ENCODE measurements around the gene CAMTA1.

The CAMTA1 gene

GRCh38 chr1:7373251-7373650, 588.0 kb downstream of the CAMTA1 start:
- H4K20me1 ChIP-seq (ENCODE audit: insufficient read depth, low read length), result 0 out of 2 replicates have a peak, but pooled peaks cover 9% of the 10 kb centered on the region
- no peak overlapping the region for H3K27ac ChIP-seq (ENCODE audit: low read length)
- no peak for ATAC-seq (ENCODE audit: insufficient read depth, low read depth)
- H3K9me3 ChIP-seq (ENCODE audit: insufficient read depth, low read length, severe bottlenecking), result no peaks in the 10 kb centered on the region
- no peak overlapping the region for H3K9ac ChIP-seq (ENCODE audit: low read depth, low read length)
- H2AFZ ChIP-seq (ENCODE audit: low read depth, low read length), result no peak overlapping the region
- no peak overlapping the region for H3K4me2 ChIP-seq (ENCODE audit: insufficient read depth, low read length)
- no peak overlapping the region for H3K4me3 ChIP-seq (ENCODE audit: low read depth in 1 of 2, low read length in 2 of 2)
- H3K27me3 ChIP-seq (ENCODE audit: insufficient read depth, low read length, poor library complexity), result peaks cover 5% of the 10 kb centered on the region
- H3K4me1 ChIP-seq (ENCODE audit: insufficient read depth, low read length), result no peaks in the 10 kb centered on the region
- no peaks in the 10 kb centered on the region for H3K36me3 ChIP-seq (ENCODE audit: insufficient read depth, low read length)
- no peaks in the 10 kb centered on the region for H3K79me2 ChIP-seq (ENCODE audit: insufficient read depth, low read length)
- TF ChIP-seq CTCF (IDR thresholded peaks at IDR 0.05; ENCODE audit: borderline replicate concordance, extremely low read depth, low read length, poor library complexity, severe bottlenecking) (no peak), EZH2 (IDR thresholded peaks at IDR 0.05; ENCODE audit: borderline replicate concordance, low read depth, low read length, severe bottlenecking) (no peak)
- no peak for DNase-seq

GRCh38 chr1:7373876-7374562, 588.8 kb downstream of the CAMTA1 start:
- Histone ChIP-seq H3K4me3 (ENCODE audit: low read depth in 1 of 2, low read length in 2 of 2) (no peak overlapping the region), H3K36me3 (ENCODE audit: insufficient read depth, low read length) (no peaks in the 10 kb centered on the region), H3K27me3 (ENCODE audit: insufficient read depth, low read length, poor library complexity) (peaks cover 8% of the 10 kb centered on the region), H3K4me1 (ENCODE audit: insufficient read depth, low read length) (no peaks in the 10 kb centered on the region), H3K9me3 (ENCODE audit: insufficient read depth, low read length, severe bottlenecking) (no peaks in the 10 kb centered on the region), H3K79me2 (ENCODE audit: insufficient read depth, low read length) (no peaks in the 10 kb centered on the region), H4K20me1 (ENCODE audit: insufficient read depth, low read length) (0 out of 2 replicates have a peak, but pooled peaks cover 9% of the 10 kb centered on the region), H3K4me2 (ENCODE audit: insufficient read depth, low read length) (no peak overlapping the region), H3K9ac (ENCODE audit: low read depth, low read length) (no peak overlapping the region), H2AFZ (ENCODE audit: low read depth, low read length) (no peak overlapping the region), H3K27ac (ENCODE audit: low read length) (no peak overlapping the region)
- TF ChIP-seq EZH2 (IDR thresholded peaks at IDR 0.05; ENCODE audit: borderline replicate concordance, low read depth, low read length, severe bottlenecking), result no peak
- no peak for TF ChIP-seq CTCF (IDR thresholded peaks at IDR 0.05; ENCODE audit: borderline replicate concordance, extremely low read depth, low read length, poor library complexity, severe bottlenecking)
- DNase-seq (no peak), ATAC-seq (ENCODE audit: insufficient read depth, low read depth) (no peak)

GRCh38 chr1:7374563-7375160, 589.4 kb downstream of the CAMTA1 start:
- DNase-seq, result no peak
- Histone ChIP-seq H3K4me3 (ENCODE audit: low read depth in 1 of 2, low read length in 2 of 2) (no peak overlapping the region), H3K4me2 (ENCODE audit: insufficient read depth, low read length) (no peak overlapping the region), H2AFZ (ENCODE audit: low read depth, low read length) (no peak overlapping the region), H3K9me3 (ENCODE audit: insufficient read depth, low read length, severe bottlenecking) (no peaks in the 10 kb centered on the region), H3K36me3 (ENCODE audit: insufficient read depth, low read length) (no peaks in the 10 kb centered on the region), H3K27ac (ENCODE audit: low read length) (no peak overlapping the region), H3K9ac (ENCODE audit: low read depth, low read length) (no peak overlapping the region), H3K27me3 (ENCODE audit: insufficient read depth, low read length, poor library complexity) (peaks cover 8% of the 10 kb centered on the region), H3K79me2 (ENCODE audit: insufficient read depth, low read length) (no peaks in the 10 kb centered on the region), H4K20me1 (ENCODE audit: insufficient read depth, low read length) (0 out of 2 replicates have a peak, but pooled peaks cover 9% of the 10 kb centered on the region), H3K4me1 (ENCODE audit: insufficient read depth, low read length) (no peaks in the 10 kb centered on the region)
- no peak for ATAC-seq (ENCODE audit: insufficient read depth, low read depth)
- TF ChIP-seq EZH2 (IDR thresholded peaks at IDR 0.05; ENCODE audit: borderline replicate concordance, low read depth, low read length, severe bottlenecking) (no peak), CTCF (IDR thresholded peaks at IDR 0.05; ENCODE audit: borderline replicate concordance, extremely low read depth, low read length, poor library complexity, severe bottlenecking) (no peak)

All from DND-41 (cell line).